Left kidney (tissue), 8 donors: ENCODE results near the gene NPHP1. TPM values are rescaled to one million over a fixed set of nuclear protein-coding genes. Genes with fewer than 3 reads are reported as not detected.
"Not testable (repeated sequence)": the region's sequence is repeated elsewhere in the genome, so short reads cannot be mapped to it uniquely, and the experiment has no call there.

Source experiments
- DNase-seq: peaks from one replicate; pipeline ENCODE4 v3.0.0-alpha.2; 2013
- long read RNA-seq, 8 donors: transcript quantifications; one replicate each; lab custom pipeline, GENCODE V29; 2026
- polyA plus RNA-seq: library from polyadenylated mRNA; unstranded; fragments of 120-200 nt; gene quantifications from one replicate; pipeline ENCODE4 v1.2.1, GENCODE V29; 2013; ENCODE audit not compliant: insufficient read length

The NPHP1 gene
- 22.9 TPM for polyA plus RNA-seq
- long read RNA-seq, donor 1, partial matches to known transcripts = 0 of 1 reads
- long read RNA-seq, donor 1, other reads (novel, unspliced or antisense) = 0 of 1 reads
- long read RNA-seq, donor 2 = 0 reads
- long read RNA-seq, donor 3, partial matches to known transcripts = 0 of 2 reads
- long read RNA-seq, donor 3, other reads (novel, unspliced or antisense) = 0 of 2 reads
- long read RNA-seq, donor 4 = 0 reads
- long read RNA-seq, donor 5, transcript NPHP1-205 (4 exons, 742 nt) = major isoform, 6 of 6 reads
- long read RNA-seq, donor 5, partial matches to known transcripts = 0 of 6 reads
- long read RNA-seq, donor 5, other reads (novel, unspliced or antisense) = 0 of 6 reads
- long read RNA-seq, donor 6, partial matches to known transcripts = 0 of 4 reads
- long read RNA-seq, donor 6, other reads (novel, unspliced or antisense) = 0 of 4 reads
- long read RNA-seq, donor 7, transcript NPHP1-205 (4 exons, 742 nt) = major isoform, 5 of 5 reads
- long read RNA-seq, donor 7, partial matches to known transcripts = 0 of 5 reads
- long read RNA-seq, donor 7, other reads (novel, unspliced or antisense) = 0 of 5 reads
- long read RNA-seq, donor 8, partial matches to known transcripts = 0 of 1 reads
- long read RNA-seq, donor 8, other reads (novel, unspliced or antisense) = 0 of 1 reads

DNA sequence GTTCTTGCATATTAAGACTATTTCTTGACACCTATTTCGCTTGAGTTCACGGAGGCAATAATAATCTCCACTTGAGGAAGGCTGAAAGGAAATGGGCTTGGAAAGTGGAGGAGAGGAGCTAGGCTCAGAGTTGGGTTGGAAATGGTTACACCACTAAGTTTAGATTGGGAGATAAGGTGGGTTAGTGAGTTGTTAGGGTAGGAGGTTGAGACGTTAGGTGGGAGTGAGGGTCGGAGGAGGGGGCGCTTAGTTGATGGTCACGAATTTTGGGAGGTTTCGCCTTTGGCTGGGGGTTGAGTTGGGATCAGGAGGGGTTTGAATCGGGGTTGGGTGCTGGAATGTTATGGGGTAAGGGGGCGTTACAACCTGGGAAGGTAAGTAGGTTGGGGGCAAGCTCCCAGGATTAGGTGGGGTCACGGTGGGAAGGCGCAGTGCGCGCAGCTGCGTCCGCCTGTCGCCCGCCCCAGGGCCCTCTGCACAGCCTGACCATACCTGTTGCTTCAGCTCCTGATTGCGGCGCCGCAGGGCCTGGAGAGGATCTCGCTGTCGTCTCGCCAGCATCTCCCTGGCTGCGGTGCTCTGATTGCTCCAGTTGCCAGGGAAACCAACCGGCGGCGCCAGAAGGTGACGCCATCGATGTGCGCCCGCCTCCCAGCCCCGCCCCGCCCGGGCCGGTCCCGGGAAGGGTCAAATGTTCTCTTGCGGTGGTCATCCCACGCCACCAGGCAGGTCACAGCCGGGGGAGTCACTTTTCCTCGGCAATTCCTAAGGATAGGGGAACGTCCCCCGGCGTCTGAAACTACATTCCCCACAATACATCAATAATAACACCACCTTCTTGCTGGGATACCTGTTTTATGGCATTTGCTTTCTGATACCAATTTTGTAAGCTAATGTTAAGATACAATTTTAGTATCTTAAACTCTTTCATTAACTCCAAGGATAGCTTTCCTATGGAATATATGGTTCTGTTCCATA lies at the start of gene NPHP1:
Gene NPHP1, minus strand, starts transcription at position 606 of the 978 bp plus-strand sequence. Its CDS starts 45 bp downstream, at position 561.
- DNase-seq = peak; percentile 87

GRCh38 chr2:110248081-110248795 lies 43.4 kb upstream of the NPHP1 start:
- not testable (repeated sequence) for DNase-seq

DNA sequence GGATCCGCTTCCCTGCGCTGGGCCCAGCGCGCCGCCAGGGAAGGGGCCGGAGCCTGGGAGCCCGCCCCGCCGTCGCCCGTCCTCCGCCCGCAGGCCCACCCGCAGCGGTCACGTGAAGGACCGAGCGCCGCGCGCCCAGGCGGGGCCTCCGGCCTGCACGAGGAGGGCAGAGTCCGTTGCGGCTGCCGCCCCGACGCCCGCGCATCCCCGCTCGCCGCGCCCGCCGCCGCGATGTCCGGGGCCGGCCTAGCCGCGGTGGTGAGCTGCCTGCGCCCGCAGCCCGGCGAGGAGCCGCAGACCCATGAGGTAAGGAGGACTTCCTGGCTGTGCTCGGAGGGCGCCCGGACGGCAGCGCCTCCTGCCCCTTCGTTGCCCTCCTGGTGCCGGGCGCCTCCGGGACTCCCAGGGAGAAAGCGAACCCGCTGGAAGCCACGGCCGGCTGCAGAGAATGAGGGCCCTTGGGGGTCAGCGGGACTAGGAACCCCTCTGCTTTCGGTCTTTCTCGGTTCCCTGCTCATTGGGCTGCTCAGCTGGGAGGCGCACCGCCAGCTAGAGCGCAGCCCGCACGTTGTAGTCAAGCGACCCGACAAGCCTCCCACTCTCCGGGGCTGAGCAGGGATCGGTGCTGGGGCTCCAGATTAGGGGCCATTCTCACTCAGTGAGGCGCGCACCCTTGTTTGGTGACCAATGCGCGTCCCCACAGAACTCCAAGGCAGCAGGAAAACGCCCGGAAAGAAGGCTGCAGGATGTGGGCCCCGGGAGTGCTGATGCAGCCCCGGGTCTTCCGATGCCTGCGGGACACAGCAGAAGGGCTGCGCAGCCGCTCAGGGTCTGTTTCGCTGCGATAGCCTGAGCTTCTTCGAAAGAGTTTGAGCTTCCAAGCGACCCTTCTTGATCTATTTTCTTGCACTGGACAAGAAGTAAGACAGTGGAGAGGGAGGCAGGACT lies 40.9 kb upstream of the NPHP1 start:
- not testable (repeated sequence) for DNase-seq

GRCh38 chr2:110243283-110243682 lies 38.5 kb upstream of the NPHP1 start:
- not testable (repeated sequence) for DNase-seq

GRCh38 chr2:110234514-110234913 lies 29.7 kb upstream of the NPHP1 start:
- not testable (repeated sequence) for DNase-seq

- DNase-seq = not testable (repeated sequence)
Measured at GRCh38 chr2:110229886-110230285, 25.1 kb upstream of the NPHP1 start.

GRCh38 chr2:110222626-110223025 lies 17.8 kb upstream of the NPHP1 start:
- DNase-seq = not testable (repeated sequence)

DNA sequence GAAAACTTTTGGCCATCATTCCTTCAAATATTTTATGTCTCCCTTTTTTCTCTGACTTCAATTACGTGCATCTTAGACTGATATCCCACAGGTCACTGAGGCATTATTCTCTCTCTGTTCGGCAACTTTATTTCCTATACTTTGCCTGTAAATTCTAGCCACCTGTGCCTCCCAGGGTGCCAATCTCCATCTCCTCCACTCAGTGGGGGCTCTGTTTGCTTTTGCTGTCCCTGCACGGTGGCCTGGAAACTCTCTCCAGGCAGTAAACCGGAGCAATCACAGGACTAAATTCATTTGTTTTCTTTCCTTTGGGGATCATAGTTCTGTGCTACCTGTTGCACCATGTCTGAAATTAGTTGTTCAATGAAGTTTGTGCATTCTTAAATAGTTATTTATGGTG lies 17.1 kb upstream of the NPHP1 start:
- no peak for DNase-seq

GRCh38 chr2:110220190-110220564 lies 15.4 kb upstream of the NPHP1 start:
- no peak for DNase-seq

DNA sequence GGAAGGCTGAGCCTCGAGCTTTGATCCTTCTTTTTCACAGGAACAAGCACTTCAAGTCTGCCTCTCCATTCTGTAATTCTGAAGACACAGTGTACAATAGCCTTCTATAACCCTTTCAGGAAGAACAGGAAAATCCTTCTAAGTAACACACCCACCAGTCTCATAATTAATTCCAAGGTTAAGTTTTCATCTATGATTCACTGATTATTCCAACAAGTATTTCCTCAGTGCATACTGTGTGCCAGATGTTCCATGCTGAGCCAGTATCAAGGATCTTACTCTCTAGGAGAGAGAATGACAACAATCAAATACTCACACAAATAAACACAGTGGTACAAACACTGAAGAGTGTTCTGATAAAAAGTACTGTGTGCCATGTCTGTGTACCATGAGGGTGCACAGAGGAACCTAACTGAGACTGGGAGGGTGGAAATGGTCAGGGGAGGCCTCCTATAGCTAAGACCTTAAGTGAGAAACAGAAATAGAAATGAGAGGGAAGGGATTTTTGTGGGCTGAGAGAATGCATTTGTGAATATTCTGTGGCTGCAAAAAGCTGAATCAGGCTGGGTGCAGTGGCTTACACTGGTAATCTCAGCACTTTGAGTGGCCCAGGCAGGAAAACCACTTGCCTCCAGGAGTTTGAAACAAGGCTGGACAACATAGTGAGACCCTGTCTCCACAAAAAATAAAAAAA lies 14.8 kb upstream of the NPHP1 start:
- no peak for DNase-seq

DNA sequence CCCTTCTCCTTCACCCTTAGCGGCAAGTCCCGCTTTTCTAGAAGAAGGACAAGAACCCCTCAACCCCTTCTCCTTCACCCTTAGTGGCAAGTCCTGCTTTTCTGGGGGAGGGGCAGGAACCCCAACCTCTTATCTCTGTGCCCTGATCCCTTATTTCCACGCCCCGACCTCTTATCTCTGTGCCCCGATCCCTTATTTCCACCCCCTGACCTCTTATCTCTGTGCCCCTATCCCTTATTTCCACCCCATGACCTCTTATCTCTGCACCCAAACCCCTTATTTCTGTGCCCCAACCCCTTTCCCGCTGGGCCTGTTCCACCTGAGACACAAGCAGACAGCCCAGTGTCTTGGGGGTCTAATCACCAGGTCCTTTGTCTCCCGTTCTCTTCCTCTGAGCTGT lies 14.1 kb upstream of the NPHP1 start:
- not testable (repeated sequence) for DNase-seq

GRCh38 chr2:110216803-110217202 lies 12.0 kb upstream of the NPHP1 start:
- no peak for DNase-seq

- DNase-seq = no peak
Measured at GRCh38 chr2:110216199-110216598, 11.4 kb upstream of the NPHP1 start.

DNA sequence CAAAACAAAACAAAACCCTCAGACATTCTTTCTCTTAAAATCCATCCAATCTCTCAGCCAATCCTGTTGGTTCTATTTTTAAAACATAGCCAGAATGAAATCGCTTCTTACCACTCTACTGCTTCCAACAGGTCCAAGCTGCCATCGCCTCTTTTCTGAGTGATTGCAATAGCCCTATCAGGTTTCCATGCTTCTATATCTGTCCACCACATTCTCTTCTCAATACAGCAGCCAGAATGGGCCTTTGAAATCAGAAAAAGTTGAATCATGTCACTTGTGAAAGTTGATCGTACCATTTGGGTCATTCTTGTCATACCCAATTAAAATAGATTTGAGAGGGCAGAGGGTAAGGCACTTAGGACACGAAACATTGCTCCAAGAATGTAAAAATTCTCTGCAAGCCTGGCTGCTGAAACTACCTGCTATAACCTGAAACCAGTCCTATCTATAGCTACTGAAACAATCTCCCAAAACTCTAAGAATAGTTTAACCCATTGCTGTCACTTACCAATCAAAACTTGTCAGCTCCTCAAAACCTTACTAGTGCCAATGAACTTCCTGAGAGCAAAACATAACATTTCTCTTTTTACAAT lies 10.8 kb upstream of the NPHP1 start:
- DNase-seq = no peak

GRCh38 chr2:110215091-110215490 lies 10.3 kb upstream of the NPHP1 start:
- DNase-seq = no peak

- DNase-seq = not testable (repeated sequence)
Measured at GRCh38 chr2:110213522-110213921, 8.7 kb upstream of the NPHP1 start.

DNA sequence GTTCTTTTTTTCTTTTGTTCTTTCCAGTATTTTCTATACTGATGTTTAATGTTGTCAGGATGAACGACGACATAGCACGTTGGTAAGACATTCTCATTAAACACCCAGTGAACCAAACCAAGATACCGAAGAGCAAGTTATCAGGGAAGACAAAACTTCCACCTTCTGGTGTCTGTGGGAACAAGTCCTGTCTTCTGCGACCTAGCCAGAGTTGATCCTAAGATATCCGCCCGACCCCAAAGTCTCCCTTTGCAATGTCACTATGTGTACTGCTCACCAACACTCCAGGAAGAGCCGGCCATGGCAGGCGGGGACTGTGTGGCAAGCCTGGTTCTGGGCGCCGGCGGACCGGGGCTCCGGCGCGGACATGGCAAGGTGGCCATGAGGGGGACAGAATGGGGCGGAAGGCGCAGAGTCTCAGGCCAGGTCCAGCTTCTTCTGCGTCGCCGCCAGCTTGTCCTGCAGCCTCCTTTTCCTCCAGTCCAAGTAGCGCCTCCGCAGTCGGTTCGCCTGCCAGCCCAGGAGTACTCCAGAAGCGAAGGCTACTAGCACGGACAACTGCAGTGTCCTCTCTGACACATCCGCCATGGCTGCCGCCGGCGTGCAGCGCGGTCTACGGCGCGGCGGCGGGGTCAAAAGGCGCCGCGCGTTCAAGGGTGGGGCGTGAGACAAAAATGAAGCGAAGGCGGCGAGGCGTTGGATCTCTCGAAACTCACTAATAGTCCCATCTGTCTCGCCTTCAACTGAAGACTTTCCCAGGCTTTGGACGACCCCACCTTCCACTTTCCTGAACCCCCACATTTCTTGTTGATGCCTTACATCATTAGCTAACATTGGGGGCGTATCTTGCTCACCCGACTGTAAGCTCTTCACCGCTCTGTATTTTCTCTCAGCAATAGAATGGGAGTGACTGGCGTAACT lies 7.4 kb upstream of the NPHP1 start, which contains the start of gene MTLN:
Gene MTLN, minus strand, starts transcription at position 610 of the 921 bp plus-strand sequence. Its CDS starts 22 bp downstream, at position 588.
- DNase-seq = peak; percentile 75
